ENCODE measurements around the gene ERC2. TPM values are rescaled to one million over a fixed set of nuclear protein-coding genes. Genes with fewer than 3 reads are reported as not detected.

ERC2 gene
- total RNA-seq, 1 experiment from 2014 or later = 6.3 TPM

DNA sequence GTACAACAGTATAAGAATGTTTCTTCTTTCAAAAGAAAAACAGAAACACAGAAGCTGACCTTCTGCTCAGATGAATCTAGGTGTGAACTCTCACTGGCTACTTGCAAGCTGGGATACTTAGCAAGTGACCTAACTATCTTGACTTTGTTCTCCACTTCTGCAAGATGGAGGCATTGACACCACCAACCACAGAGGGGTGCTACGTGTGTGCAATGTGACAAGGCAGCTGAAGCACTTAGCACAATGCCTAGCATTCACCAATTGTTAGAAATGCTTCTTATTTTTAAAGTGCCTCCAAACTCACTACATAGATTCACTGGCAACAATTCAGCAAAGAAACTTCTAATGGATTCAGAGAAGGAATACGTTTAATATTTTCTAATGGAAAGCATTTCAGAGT is 649.8 kb downstream of the ERC2 start:
- no peaks in the 10 kb centered on the region for H3K4me1 ChIP-seq
- DNase-seq = peak in 1 of 2 experiments; percentile 18
- no peak overlapping the region for H3K27ac ChIP-seq
- H3K4me3 ChIP-seq = no peak overlapping the region
- no peaks in the 10 kb centered on the region for H3K36me3 ChIP-seq
- H3K27me3 ChIP-seq = no peaks in the 10 kb centered on the region
- H3K9me3 ChIP-seq (replicated peaks) = no peaks in the 10 kb centered on the region

DNA sequence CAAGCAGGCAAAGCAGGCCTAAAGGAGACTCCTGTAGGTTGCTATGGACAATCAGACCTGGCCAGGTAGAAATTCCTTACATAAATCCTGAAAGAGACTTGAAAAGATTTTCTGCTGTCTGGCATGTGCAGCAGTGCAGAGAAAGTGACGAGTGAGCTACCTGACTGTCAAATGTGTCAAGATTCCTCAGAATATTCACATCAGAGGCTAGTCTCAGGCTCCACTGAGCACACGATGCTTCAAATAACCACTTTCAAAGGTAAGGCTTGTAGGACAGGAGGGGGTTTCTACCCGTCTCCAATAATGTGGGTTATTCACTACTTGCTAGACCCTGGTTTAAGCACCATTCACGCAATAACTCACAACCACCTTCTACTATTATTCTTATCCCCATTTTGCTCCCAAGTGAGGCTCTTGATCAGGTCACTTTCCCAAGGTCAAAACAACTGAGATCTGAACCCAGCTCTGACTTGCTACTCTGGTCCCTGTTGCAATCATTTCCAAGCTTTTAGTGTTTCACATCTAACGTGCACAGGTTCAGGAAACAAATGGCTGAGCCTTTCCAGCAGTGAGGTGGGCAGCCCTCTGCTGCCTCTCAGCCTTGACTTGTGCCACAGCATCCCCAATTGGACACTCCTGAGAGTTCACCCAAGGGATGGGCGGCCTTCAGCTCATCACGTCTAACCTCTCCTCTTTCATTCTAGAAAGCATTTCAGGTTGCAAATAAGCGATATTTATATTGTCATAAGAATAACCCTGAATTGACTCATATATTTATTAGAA is 651.3 kb downstream of the ERC2 start:
- no peak overlapping the region for H3K27ac ChIP-seq
- no peak for DNase-seq
- H3K36me3 ChIP-seq = no peaks in the 10 kb centered on the region
- H3K4me1 ChIP-seq = no peaks in the 10 kb centered on the region
- H3K27me3 ChIP-seq = no peaks in the 10 kb centered on the region
- no peak overlapping the region for H3K4me3 ChIP-seq
- H3K9me3 ChIP-seq (replicated peaks) = no peaks in the 10 kb centered on the region

DNA sequence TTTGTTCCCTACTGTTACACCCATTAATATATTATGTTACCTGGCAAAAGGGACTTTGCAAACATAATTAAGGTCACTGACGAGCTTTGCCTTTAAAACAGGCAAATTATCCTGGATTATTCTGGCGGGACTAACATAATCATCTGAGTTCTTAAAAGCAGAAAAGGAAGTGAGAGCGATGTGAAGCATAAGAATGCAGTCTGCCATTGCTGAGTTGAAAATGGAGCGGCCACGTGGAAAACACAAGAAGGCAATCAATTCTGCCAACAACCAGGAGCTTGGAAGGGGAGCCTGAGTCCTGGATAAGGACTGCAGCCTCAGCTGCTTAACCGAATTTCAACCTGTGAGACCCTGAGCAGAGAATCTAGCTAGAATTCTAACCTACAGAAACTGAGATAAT is 653.0 kb downstream of the ERC2 start:
- no peak for DNase-seq
- Histone ChIP-seq H3K27me3 (no peaks in the 10 kb centered on the region), H3K36me3 (no peaks in the 10 kb centered on the region), H3K4me3 (no peak overlapping the region), H3K4me1 (no peaks in the 10 kb centered on the region), H3K27ac (no peak overlapping the region), H3K9me3 (replicated peaks) (no peaks in the 10 kb centered on the region)

DNA sequence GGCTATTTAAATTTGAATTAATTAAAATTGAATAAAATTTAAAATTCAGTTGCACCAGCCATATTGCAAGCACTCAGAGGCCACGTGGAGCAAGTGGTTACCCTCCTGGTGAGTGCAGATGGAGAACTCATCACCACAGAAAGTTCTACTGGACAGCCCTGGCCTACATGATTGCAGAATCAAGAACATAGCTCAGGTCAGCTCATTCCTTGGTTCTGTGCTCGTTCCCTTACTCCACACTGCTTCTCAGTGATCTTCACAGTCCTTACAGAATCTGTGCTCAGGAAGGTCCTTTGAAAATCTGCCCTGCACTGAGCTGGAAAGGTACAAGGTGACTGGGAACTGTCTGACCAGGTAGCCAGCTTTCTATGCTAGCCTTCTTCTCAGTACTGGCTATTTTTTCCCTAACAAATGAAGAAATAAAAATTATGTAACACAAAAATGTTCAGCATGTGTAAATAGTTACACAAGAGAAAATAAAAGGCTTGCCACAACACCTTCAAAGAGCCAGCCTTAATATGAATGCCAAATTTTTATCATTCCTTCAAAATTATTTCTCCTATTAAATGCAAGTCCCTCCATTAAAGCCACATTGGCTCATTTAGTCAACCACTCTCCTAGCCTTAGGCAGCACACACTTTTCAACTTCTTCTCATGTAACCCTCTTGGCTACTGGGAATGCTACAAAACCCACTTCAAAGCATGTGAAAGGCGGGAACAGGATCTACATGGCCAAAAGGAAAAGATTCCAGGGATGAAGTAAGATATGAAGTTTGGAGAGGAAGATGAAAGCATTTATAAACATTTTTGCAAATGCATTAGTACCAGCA is 654.8 kb downstream of the ERC2 start:
- DNase-seq = no peak
- no peaks in the 10 kb centered on the region for H3K36me3 ChIP-seq
- H3K27ac ChIP-seq = no peak overlapping the region
- no peaks in the 10 kb centered on the region for H3K9me3 ChIP-seq (replicated peaks)
- no peak overlapping the region for H3K4me3 ChIP-seq
- no peaks in the 10 kb centered on the region for H3K4me1 ChIP-seq
- no peaks in the 10 kb centered on the region for H3K27me3 ChIP-seq

DNA sequence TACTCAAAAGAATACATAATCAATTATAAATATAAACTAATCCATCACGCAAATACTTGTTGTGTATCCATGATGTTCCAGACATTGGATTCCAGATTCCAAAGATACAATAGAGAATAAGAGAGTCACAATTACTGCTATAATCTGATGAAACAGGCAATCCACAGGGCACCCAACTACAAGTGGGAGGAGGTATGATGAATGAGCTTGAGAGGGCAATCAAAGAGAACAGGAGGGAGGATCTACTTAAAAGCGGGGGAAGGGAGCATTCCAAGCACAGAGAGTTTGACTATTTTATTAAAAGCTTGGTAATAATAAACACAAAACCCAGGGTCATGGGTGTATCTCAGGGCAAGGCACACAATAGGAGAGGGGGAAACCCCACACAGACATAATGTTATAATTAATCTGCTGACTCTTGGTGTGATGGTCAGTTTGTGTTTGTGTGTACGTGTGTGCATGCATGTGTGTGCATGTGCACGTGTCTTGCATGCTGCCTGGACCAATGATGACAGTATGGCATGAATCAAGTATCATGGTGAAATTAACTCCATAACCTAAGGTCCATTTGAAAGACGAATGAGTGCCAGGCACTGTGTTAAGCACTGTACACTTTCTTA is 655.8 kb downstream of the ERC2 start:
- Histone ChIP-seq H3K9me3 (replicated peaks) (no peaks in the 10 kb centered on the region), H3K4me3 (no peak overlapping the region), H3K27ac (no peak overlapping the region), H3K36me3 (no peaks in the 10 kb centered on the region), H3K4me1 (no peaks in the 10 kb centered on the region), H3K27me3 (no peaks in the 10 kb centered on the region)
- DNase-seq = no peak

DNA sequence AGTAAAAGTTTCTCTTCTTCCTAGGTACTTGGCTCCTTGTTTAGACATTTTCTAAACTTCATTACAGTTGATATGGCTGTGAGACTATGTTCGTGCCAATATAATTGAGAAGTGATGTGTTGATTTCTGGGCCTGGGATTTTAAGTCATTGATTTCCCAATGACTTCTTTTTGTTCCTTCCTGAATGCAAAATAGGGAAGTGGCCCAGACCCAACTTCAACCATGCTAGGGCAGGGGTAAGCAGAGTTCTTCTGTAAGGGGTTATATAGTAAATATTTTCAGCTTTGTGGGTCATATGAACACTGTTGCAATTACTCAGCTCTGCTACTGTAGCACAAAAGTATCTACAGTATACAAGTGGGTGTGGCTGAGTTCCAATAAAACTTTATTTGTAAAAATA is 661.1 kb downstream of the ERC2 start:
- DNase-seq = no peak
- Histone ChIP-seq H3K36me3 (no peaks in the 10 kb centered on the region), H3K4me3 (no peak overlapping the region), H3K4me1 (peaks cover 8% of the 10 kb centered on the region; the same call in 1 of the 2 replicates), H3K9me3 (replicated peaks) (no peaks in the 10 kb centered on the region), H3K27ac (no peak overlapping the region), H3K27me3 (no peaks in the 10 kb centered on the region)

DNA sequence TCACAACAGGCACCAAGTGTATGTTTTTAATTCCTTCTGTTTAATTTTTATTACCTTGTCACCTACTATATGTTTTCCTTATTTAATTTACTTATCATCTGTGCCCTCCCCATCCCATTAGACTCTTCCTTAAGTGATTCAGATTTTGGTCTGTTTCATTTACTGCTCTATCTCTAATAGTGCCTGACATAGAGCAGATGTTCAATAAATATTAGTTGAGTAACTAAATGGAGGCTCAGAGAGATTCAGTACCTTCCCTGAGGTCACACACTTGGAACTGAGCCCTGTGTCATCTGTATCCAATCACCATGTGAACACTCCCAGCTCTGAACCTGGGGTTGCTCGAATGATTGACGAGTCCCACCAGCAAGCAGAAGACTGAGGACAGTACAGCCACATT is 663.1 kb downstream of the ERC2 start:
- Histone ChIP-seq H3K27me3 (no peaks in the 10 kb centered on the region), H3K9me3 (replicated peaks) (no peaks in the 10 kb centered on the region), H3K4me3 (no peak overlapping the region), H3K27ac (no peak overlapping the region), H3K36me3 (no peaks in the 10 kb centered on the region), H3K4me1 (peaks cover 11% of the 10 kb centered on the region)
- DNase-seq = no peak

DNA sequence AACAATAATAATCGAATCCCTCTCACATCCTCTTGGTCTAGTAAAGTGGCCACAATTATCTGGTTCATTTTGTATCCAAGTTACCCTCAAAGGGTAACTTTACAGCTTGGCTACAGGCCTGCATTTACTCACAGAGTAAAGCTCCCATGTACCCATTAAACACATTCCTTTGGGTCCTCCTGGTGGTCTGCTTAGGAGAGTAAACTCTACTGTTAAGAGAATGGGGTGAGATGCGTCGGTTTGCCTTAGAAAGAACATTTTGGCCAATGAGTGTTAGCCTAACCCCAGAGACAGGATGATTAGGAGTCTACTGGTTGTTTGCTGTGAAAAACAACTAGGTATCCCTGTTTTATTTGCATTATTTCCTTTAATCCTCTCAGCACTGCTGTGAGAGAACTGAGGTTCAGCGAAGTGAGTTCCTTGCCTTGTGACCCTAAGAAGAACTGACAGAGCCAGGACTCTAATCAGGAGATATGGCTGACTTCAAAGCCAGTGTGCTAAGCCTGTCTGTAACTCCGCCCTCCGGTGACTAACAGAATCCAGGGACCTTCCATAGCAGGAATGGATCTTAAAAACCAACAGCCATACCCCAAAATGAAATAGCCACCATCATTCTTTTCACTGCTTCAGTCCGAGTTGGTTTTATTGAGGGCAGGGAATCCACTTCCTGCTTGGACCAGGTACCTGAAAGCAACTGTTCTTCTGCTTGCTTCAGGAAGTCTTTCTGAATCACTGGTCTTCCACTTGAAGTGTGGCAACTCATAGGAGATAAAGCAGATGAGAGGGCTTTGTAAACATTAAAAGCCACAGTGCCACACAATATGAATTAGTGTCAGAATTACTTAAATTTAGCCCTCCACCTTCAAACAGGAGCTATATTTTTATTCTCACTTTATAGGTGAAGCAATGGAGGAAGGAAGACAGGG is 663.8 kb downstream of the ERC2 start:
- no peak overlapping the region for H3K4me3 ChIP-seq
- peak overlapping the region; percentile 14; the same call in 1 of the 2 replicates for H3K27ac ChIP-seq
- DNase-seq = no peak
- no peaks in the 10 kb centered on the region for H3K9me3 ChIP-seq (replicated peaks)
- no peaks in the 10 kb centered on the region for H3K27me3 ChIP-seq
- H3K36me3 ChIP-seq = no peaks in the 10 kb centered on the region
- H3K4me1 ChIP-seq = peaks cover 11% of the 10 kb centered on the region

DNA sequence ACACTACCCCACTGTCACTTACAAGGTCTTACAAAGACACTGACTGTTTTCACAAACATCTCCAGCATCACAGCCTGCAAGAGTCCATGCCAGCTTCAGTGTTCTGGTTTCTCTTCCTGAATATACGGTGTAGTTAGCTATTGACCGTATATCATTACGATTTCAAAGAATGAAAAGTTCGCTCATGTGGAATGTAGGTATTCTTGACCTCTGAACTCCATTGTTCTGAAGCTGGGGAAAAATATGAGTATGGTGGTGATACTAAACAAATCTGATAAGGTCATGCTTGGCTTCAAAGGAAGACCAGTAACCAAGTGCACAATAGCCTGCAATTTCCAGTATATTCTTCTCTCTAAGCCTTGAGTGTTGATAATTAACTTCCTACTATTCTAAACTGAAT is 665.5 kb downstream of the ERC2 start:
- Histone ChIP-seq H3K4me3 (no peak overlapping the region), H3K4me1 (peaks cover 11% of the 10 kb centered on the region), H3K27ac (no peak overlapping the region), H3K27me3 (no peaks in the 10 kb centered on the region), H3K9me3 (replicated peaks) (no peaks in the 10 kb centered on the region), H3K36me3 (no peaks in the 10 kb centered on the region)
- DNase-seq = no peak

DNA sequence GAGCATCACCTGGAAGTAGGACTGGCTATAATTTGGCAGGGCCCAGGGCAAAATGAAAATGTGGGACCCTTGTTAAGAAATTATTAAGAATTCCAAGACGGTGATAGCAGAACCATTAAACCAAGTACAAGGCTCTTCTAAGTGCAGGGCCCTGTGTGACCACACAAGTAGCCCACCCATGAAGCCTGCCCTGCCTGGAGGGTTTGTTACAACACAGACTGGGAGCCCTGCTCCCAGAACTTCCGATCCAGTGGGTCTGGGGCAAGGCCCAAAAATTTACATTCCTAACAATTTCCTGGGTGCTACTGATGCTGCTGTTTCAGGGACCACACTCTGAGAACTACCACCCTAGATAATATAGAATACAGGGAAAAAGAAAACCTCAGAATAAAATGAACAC is 666.6 kb downstream of the ERC2 start:
- no peak overlapping the region for H3K4me3 ChIP-seq
- no peaks in the 10 kb centered on the region for H3K36me3 ChIP-seq
- peak; percentile 55 to 56 for DNase-seq
- H3K27me3 ChIP-seq = no peaks in the 10 kb centered on the region
- H3K9me3 ChIP-seq (replicated peaks) = no peaks in the 10 kb centered on the region
- no peak overlapping the region for H3K27ac ChIP-seq
- peaks cover 13% of the 10 kb centered on the region for H3K4me1 ChIP-seq

DNA sequence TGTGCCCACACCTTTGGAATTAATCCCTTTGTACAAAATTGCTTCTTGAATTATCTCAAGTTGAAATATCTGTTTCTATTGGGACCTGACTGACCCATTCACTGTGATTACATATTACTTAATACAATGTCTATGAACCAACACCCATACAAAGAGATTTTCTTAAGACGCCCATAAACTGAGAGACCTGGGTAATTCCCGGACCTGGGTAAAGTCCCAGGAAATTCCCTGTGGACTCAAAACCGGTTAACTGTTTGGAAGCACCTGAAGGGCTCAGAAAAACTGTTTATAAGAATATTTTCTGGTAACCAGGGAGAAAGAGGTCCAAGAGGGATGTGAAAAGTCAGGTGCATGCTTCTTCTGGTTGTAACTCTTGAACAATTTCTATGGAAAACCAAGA is 667.2 kb downstream of the ERC2 start:
- no peaks in the 10 kb centered on the region for H3K9me3 ChIP-seq (replicated peaks)
- peaks cover 17% of the 10 kb centered on the region for H3K4me1 ChIP-seq
- no peak overlapping the region for H3K4me3 ChIP-seq
- H3K27ac ChIP-seq = no peak overlapping the region
- DNase-seq = no peak
- no peaks in the 10 kb centered on the region for H3K27me3 ChIP-seq
- H3K36me3 ChIP-seq = no peaks in the 10 kb centered on the region

DNA sequence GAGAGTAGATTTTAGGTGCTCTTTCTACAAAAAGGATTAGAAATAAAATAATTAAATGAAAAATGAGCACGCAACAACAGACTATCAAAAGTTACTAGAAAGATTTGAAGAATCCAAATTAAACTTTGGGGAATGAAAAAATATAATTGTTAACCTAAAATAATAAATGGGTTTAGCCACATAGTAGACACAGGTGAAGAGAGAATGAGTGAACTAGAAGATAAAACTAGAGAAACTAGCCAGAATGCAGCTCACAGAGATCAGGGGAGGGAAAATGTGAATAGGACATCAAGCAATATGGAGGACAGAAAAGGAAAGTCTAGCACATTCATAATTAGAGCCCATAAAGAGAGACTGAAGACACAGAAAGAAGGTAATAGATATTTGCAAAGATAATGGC is 670.5 kb downstream of the ERC2 start:
- Histone ChIP-seq H3K27me3 (no peaks in the 10 kb centered on the region), H3K36me3 (no peaks in the 10 kb centered on the region), H3K4me1 (peaks cover 9% of the 10 kb centered on the region), H3K27ac (no peak overlapping the region), H3K4me3 (no peak overlapping the region), H3K9me3 (replicated peaks) (no peaks in the 10 kb centered on the region)
- DNase-seq = no peak

DNA sequence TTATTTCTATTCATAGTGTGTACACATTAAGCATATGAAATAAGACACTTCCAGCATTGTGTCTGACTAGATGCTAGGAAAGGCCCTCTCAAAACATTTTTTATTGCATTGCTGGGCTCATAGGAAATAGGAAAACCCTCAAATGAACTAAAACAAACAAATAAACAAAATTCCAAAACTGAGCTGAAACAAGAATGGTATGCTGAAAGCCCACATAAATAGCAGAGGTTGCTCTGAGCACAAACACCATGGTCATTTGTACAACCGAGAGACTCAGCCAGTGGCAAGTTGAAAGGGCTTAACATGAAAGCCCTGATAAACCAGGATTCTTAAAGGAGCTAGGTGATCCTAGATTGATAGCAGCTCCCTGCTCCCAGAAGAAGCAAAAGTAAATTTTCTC is 671.2 kb downstream of the ERC2 start:
- no peak for DNase-seq
- no peak overlapping the region for H3K4me3 ChIP-seq
- no peaks in the 10 kb centered on the region for H3K27me3 ChIP-seq
- no peaks in the 10 kb centered on the region for H3K36me3 ChIP-seq
- H3K9me3 ChIP-seq (replicated peaks) = no peaks in the 10 kb centered on the region
- peaks cover 9% of the 10 kb centered on the region for H3K4me1 ChIP-seq
- H3K27ac ChIP-seq = no peak overlapping the region

DNA sequence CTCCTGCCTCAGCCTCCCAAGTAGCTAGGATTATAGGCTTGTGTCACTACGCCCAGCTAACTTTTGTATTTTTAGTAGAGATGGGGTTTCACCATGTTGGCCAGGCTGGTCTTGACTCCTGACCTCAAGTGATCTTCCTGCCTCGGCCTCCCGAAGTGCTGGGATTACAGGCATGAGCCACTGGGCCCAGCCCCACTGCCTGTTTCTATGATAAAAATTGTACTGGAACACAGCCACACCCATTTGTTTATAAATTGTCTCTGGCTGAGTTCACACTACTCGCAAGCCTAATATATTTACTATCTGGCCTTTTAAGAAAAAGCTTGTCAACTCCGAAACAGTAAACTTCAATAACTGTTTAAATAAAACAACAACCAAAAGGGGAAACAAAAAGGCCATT is 671.7 kb downstream of the ERC2 start:
- Histone ChIP-seq H3K4me1 (peaks cover 14% of the 10 kb centered on the region), H3K9me3 (replicated peaks) (0 out of 2 replicates have a peak, but pooled peaks cover 2% of the 10 kb centered on the region), H3K27me3 (no peaks in the 10 kb centered on the region), H3K27ac (no peak overlapping the region), H3K4me3 (no peak overlapping the region), H3K36me3 (no peaks in the 10 kb centered on the region)
- DNase-seq = no peak
